Neural cell (in vitro differentiated cells): ENCODE measurements around the gene SERPINB1. TPM values are rescaled to one million over a fixed set of nuclear protein-coding genes. Genes with fewer than 3 reads are reported as not detected.

ENCODE experiments used
- H2AFZ ChIP-seq: fragments of 200-600, 300-800 bp; sonication (generic), shearing (Covaris generic); 2 replicates; pipeline ENCODE4 v1.6.0; 2014; ENCODE audit warnings: low read depth, mild to moderate bottlenecking, antibody characterized with exemption, low read length, moderate library complexity
- H3F3A ChIP-seq: fragments of 200-600 bp; shearing (Covaris generic); 2 replicates; pipeline ENCODE4 v1.6.1; 2016; ENCODE audit warnings: mild to moderate bottlenecking, moderate library complexity, mixed read lengths, antibody characterized with exemption, low read length; ENCODE audit not compliant: insufficient read depth, poor library complexity, severe bottlenecking
- H3K27ac ChIP-seq: fragments of 200-600, 300-800 bp; sonication (generic), shearing (Covaris generic); 2 replicates; pipeline ENCODE4 v1.5.1; 2014; ENCODE audit warnings: mild to moderate bottlenecking, low read length, moderate library complexity
- H3K27me3 ChIP-seq: fragments of 300-800, 200-600 bp; sonication (generic), shearing (Covaris generic); 2 replicates; pipeline ENCODE4 v1.6.0; 2014; ENCODE audit warnings: mild to moderate bottlenecking, low read depth, low read length, moderate library complexity; ENCODE audit not compliant: insufficient read depth
- H3K36me3 ChIP-seq: fragments of 300-800, 200-600 bp; sonication (generic), shearing (Covaris generic); 2 replicates; pipeline ENCODE4 v1.5.1; 2014; ENCODE audit warnings: mild to moderate bottlenecking, antibody characterized with exemption, low read length, moderate library complexity; ENCODE audit not compliant: insufficient read depth
- H3K4me2 ChIP-seq: fragments of 300-800, 200-600 bp; sonication (generic), shearing (Covaris generic); 2 replicates; pipeline ENCODE4 v1.6.0; 2014; ENCODE audit warnings: mild to moderate bottlenecking, low read length
- H3K4me3 ChIP-seq: fragments of 300-800, 200-600 bp; sonication (generic), shearing (Covaris generic); 2 replicates; pipeline ENCODE4 v1.5.1; 2014; ENCODE audit warnings: mild to moderate bottlenecking, low read length, moderate library complexity
- H3K79me2 ChIP-seq: fragments of 200-600 bp; shearing (Covaris generic); replicated peaks from 2 replicates; pipeline ENCODE4 v1.6.0; 2014; ENCODE audit warnings: mild to moderate bottlenecking, low read length, moderate library complexity; ENCODE audit not compliant: insufficient read depth
- H3K9ac ChIP-seq: fragments of 300-800, 200-600 bp; sonication (generic), shearing (Covaris generic); 2 replicates; pipeline ENCODE4 v1.6.1; 2016; ENCODE audit warnings: mild to moderate bottlenecking, low read length, mixed read lengths
- H3K9me2 ChIP-seq: fragments of 200-600 bp; shearing (Covaris generic); 2 replicates; pipeline ENCODE4 v1.6.1; 2016; ENCODE audit warnings: mild to moderate bottlenecking, low read length, mixed read lengths; ENCODE audit not compliant: insufficient read depth
- H3K9me3 ChIP-seq: fragments of 200-600, 300-800 bp; sonication (generic), shearing (Covaris generic); 2 replicates; pipeline ENCODE4 v1.6.1; 2016; ENCODE audit warnings: mild to moderate bottlenecking, mixed run types, low read length, moderate library complexity, mixed read lengths
- H4K20me1 ChIP-seq: fragments of 200-600 bp; shearing (Covaris generic); 2 replicates; pipeline ENCODE4 v1.6.1; 2016; ENCODE audit warnings: mild to moderate bottlenecking, mixed run types; ENCODE audit not compliant: insufficient read depth
- CTCF ChIP-seq: fragments of 450-650 bp; IDR thresholded peaks from 2 replicates; pipeline ENCODE4 v1.5.1; 2014; ENCODE audit warnings: antibody characterized with exemption, mild to moderate bottlenecking, moderate library complexity; ENCODE audit not compliant: poor library complexity, severe bottlenecking
- EP300 ChIP-seq: fragments of 450-650 bp; conservative IDR thresholded peaks from 2 replicates; pipeline ENCODE4 v1.6.1; 2014; ENCODE audit warnings: antibody characterized with exemption, mild to moderate bottlenecking, moderate library complexity; ENCODE audit not compliant: poor library complexity, severe bottlenecking
- EZH2 ChIP-seq: fragments of 200-600, 300-800 bp; shearing (Covaris generic), sonication (generic); IDR thresholded peaks from 2 replicates; pipeline ENCODE4 v1.6.1; 2014; ENCODE audit warnings: antibody characterized with exemption, low read length, borderline replicate concordance, mild to moderate bottlenecking; ENCODE audit not compliant: insufficient read depth, poor library complexity, severe bottlenecking
- MXI1 ChIP-seq: fragments of 450-650 bp; conservative IDR thresholded peaks from 2 replicates; pipeline ENCODE4 v1.6.1; 2014; ENCODE audit warnings: antibody characterized with exemption, mild to moderate bottlenecking; ENCODE audit not compliant: poor library complexity, severe bottlenecking
- POLR2AphosphoS5 ChIP-seq: IDR thresholded peaks from 2 replicates; pipeline ENCODE4 v1.6.1; 2012
- RAD21 ChIP-seq: fragments of 450-650 bp; conservative IDR thresholded peaks from 2 replicates; pipeline ENCODE4 v1.6.1; 2014; ENCODE audit warnings: antibody characterized with exemption, mild to moderate bottlenecking, moderate library complexity
- REST ChIP-seq: IDR thresholded peaks from 2 replicates; pipeline ENCODE4 v1.6.1; 2012; ENCODE audit warnings: borderline replicate concordance
- SMC3 ChIP-seq: fragments of 450-650 bp; conservative IDR thresholded peaks from 2 replicates; pipeline ENCODE4 v1.6.1; 2014; ENCODE audit warnings: antibody characterized with exemption, mild to moderate bottlenecking, moderate library complexity; ENCODE audit not compliant: poor library complexity
- TAF1 ChIP-seq: IDR thresholded peaks from 2 replicates; pipeline ENCODE4 v1.6.1; 2012; ENCODE audit warnings: low read depth
- polyA plus RNA-seq: library from polyadenylated mRNA; depleted of rRNA; stranded (reverse); fragments of >200 nt; gene quantifications from 2 replicates; pipeline ENCODE4 v1.2.3, GENCODE V29; 2014

SERPINB1 gene
- polyA plus RNA-seq, 1 donor from 2014 or later: not detected

- TF ChIP-seq RAD21: no peak
- no peak for TF ChIP-seq MXI1
- TF ChIP-seq EZH2: no peak
Measured at GRCh38 chr6:2851727-2852513, 10.3 kb upstream of the SERPINB1 start (continued).

- no peak overlapping the region for H2AFZ ChIP-seq
- no peak overlapping the region for H3K27ac ChIP-seq
- H3K4me2 ChIP-seq: no peak overlapping the region
- H3K9me3 ChIP-seq: no peaks in the 10 kb centered on the region
- H3K4me3 ChIP-seq: no peak overlapping the region
- H3K27me3 ChIP-seq: no peaks in the 10 kb centered on the region
- no peaks in the 10 kb centered on the region for H3K79me2 ChIP-seq
- no peaks in the 10 kb centered on the region for H4K20me1 ChIP-seq
- no peaks in the 10 kb centered on the region for H3K9me2 ChIP-seq
- no peak for TF ChIP-seq EP300
- no peak for TF ChIP-seq RAD21
- TF ChIP-seq MXI1: no peak
- no peak for TF ChIP-seq EZH2
- no peak for TF ChIP-seq SMC3
- no peak for TF ChIP-seq POLR2AphosphoS5
- no peak for TF ChIP-seq CTCF
- H3F3A ChIP-seq: no peaks in the 10 kb centered on the region
- no peak overlapping the region for H3K9ac ChIP-seq
- no peaks in the 10 kb centered on the region for H3K36me3 ChIP-seq
Measured at GRCh38 chr6:2850538-2851113, 9.0 kb upstream of the SERPINB1 start.

GRCh38 chr6:2848851-2849250, 7.2 kb upstream of the SERPINB1 start:
- no peaks in the 10 kb centered on the region for H3K9me2 ChIP-seq
- H3K79me2 ChIP-seq: no peaks in the 10 kb centered on the region
- no peaks in the 10 kb centered on the region for H4K20me1 ChIP-seq
- H3K27ac ChIP-seq: no peak overlapping the region
- no peak overlapping the region for H3K4me3 ChIP-seq
- H3K4me2 ChIP-seq: no peak overlapping the region
- H2AFZ ChIP-seq: no peak overlapping the region
- H3F3A ChIP-seq: no peaks in the 10 kb centered on the region
- TF ChIP-seq EP300 (no peak), REST (no peak), CTCF (no peak), TAF1 (no peak), EZH2 (no peak), SMC3 (no peak), POLR2AphosphoS5 (no peak), MXI1 (no peak), RAD21 (no peak)
- no peaks in the 10 kb centered on the region for H3K36me3 ChIP-seq
- H3K9me3 ChIP-seq: no peaks in the 10 kb centered on the region
- H3K27me3 ChIP-seq: no peaks in the 10 kb centered on the region
- no peak overlapping the region for H3K9ac ChIP-seq
